ENCODE measurements around the gene ZFAND3. TPM values are rescaled to one million over a fixed set of nuclear protein-coding genes. Genes with fewer than 3 reads are reported as not detected.

Gene ZFAND3
- polyA plus RNA-seq, 1 donor (not counting 4 experiments of a cell fraction or from before 2014, with no cell fraction given): 19.6 TPM

GRCh38 chr6:38092465-38092864 lies 272.9 kb downstream of the ZFAND3 start:
- DNase-seq (ENCODE audit: low read depth, low spot score) (no peak), FAIRE-seq (no peak)
- Histone ChIP-seq H3K79me2 (ENCODE audit: control insufficient read depth, insufficient read depth, low read length) (peaks cover 6% of the 10 kb centered on the region), H3K4me1 (ENCODE audit: control insufficient read depth, extremely low read depth, insufficient read depth, low read length) (peaks cover 9% of the 10 kb centered on the region), H3K9ac (ENCODE audit: control insufficient read depth, extremely low read depth, insufficient read depth, low read length) (no peak overlapping the region), H2AFZ (ENCODE audit: control insufficient read depth, low read length) (no peak overlapping the region), H3K4me3 (ENCODE audit: control insufficient read depth in 2 of 3, extremely low read depth in 1 of 3, insufficient read depth in 2 of 3, low read depth in 1 of 3, low read length in 3 of 3) (no peak overlapping the region), H3K9me1 (ENCODE audit: control insufficient read depth, extremely low read depth, insufficient read depth, low read length) (no peaks in the 10 kb centered on the region), H3K27me3 (ENCODE audit: control insufficient read depth, extremely low read depth, insufficient read depth, low read length) (no peaks in the 10 kb centered on the region), H3K4me2 (ENCODE audit: control insufficient read depth, extremely low read depth, insufficient read depth, low read depth, low read length) (no peak overlapping the region), H3K36me3 (ENCODE audit: control insufficient read depth in 2 of 2, extremely low read depth in 1 of 2, insufficient read depth in 2 of 2, low read length in 2 of 2) (no peaks in the 10 kb centered on the region), H3K9me3 (ENCODE audit: control insufficient read depth, low read depth, low read length) (no peaks in the 10 kb centered on the region), H4K20me1 (ENCODE audit: control insufficient read depth, extremely low read depth, insufficient read depth, low read length) (no peaks in the 10 kb centered on the region), H3K27ac (ENCODE audit: control insufficient read depth, insufficient read depth, low read length) (no peak overlapping the region)
- dilution Hi-C loops (cut with MboI; ENCODE audit: extremely low pct_ligation_motif_present, low sequenced_read_pairs): no loop called here
- TF ChIP-seq EZH2 (IDR thresholded peaks at IDR 0.05; ENCODE audit: low read length): no peak

- H3K27me3 ChIP-seq (ENCODE audit: control insufficient read depth, extremely low read depth, insufficient read depth, low read length): no peaks in the 10 kb centered on the region
- no peaks in the 10 kb centered on the region for H3K36me3 ChIP-seq (ENCODE audit: control insufficient read depth in 2 of 2, extremely low read depth in 1 of 2, insufficient read depth in 2 of 2, low read length in 2 of 2)
- H3K4me3 ChIP-seq (ENCODE audit: control insufficient read depth in 2 of 3, extremely low read depth in 1 of 3, insufficient read depth in 2 of 3, low read depth in 1 of 3, low read length in 3 of 3): no peak overlapping the region
- H3K9ac ChIP-seq (ENCODE audit: control insufficient read depth, extremely low read depth, insufficient read depth, low read length): no peak overlapping the region
- DNase-seq (ENCODE audit: low read depth, low spot score) (no peak), FAIRE-seq (no peak)
- peaks cover 9% of the 10 kb centered on the region for H3K4me1 ChIP-seq (ENCODE audit: control insufficient read depth, extremely low read depth, insufficient read depth, low read length)
- H3K79me2 ChIP-seq (ENCODE audit: control insufficient read depth, insufficient read depth, low read length): peaks cover 6% of the 10 kb centered on the region
- no peak overlapping the region for H2AFZ ChIP-seq (ENCODE audit: control insufficient read depth, low read length)
- dilution Hi-C loops (cut with MboI; ENCODE audit: extremely low pct_ligation_motif_present, low sequenced_read_pairs): no loop called here
- no peaks in the 10 kb centered on the region for H3K9me3 ChIP-seq (ENCODE audit: control insufficient read depth, low read depth, low read length)
- H3K4me2 ChIP-seq (ENCODE audit: control insufficient read depth, extremely low read depth, insufficient read depth, low read depth, low read length): no peak overlapping the region
- no peak overlapping the region for H3K27ac ChIP-seq (ENCODE audit: control insufficient read depth, insufficient read depth, low read length)
- H3K9me1 ChIP-seq (ENCODE audit: control insufficient read depth, extremely low read depth, insufficient read depth, low read length): no peaks in the 10 kb centered on the region
- TF ChIP-seq EZH2 (IDR thresholded peaks at IDR 0.05; ENCODE audit: low read length) (no peak), CTCF (optimal IDR thresholded peaks at IDR 0.05 in 1 of 3, IDR thresholded peaks at IDR 0.05 in 1 of 3, conservative IDR thresholded peaks at IDR 0.05 in 1 of 3; ENCODE audit: extremely low read depth in 1 of 3, insufficient read depth in 2 of 3, low read length in 3 of 3) (no peak)
- no peaks in the 10 kb centered on the region for H4K20me1 ChIP-seq (ENCODE audit: control insufficient read depth, extremely low read depth, insufficient read depth, low read length)
Measured at GRCh38 chr6:38092964-38093363, 273.4 kb downstream of the ZFAND3 start.

GRCh38 chr6:38095054-38095453 lies 275.5 kb downstream of the ZFAND3 start:
- H3K4me1 ChIP-seq (ENCODE audit: control insufficient read depth, extremely low read depth, insufficient read depth, low read length): peaks cover 9% of the 10 kb centered on the region
- H3K27me3 ChIP-seq (ENCODE audit: control insufficient read depth, extremely low read depth, insufficient read depth, low read length): no peaks in the 10 kb centered on the region
- no peaks in the 10 kb centered on the region for H3K9me3 ChIP-seq (ENCODE audit: control insufficient read depth, low read depth, low read length)
- no peaks in the 10 kb centered on the region for H4K20me1 ChIP-seq (ENCODE audit: control insufficient read depth, extremely low read depth, insufficient read depth, low read length)
- H3K9ac ChIP-seq (ENCODE audit: control insufficient read depth, extremely low read depth, insufficient read depth, low read length): no peak overlapping the region
- TF ChIP-seq CTCF (optimal IDR thresholded peaks at IDR 0.05 in 1 of 3, IDR thresholded peaks at IDR 0.05 in 1 of 3, conservative IDR thresholded peaks at IDR 0.05 in 1 of 3; ENCODE audit: extremely low read depth in 1 of 3, insufficient read depth in 2 of 3, low read length in 3 of 3): no peak
- no peak for TF ChIP-seq EZH2 (IDR thresholded peaks at IDR 0.05; ENCODE audit: low read length)
- peaks cover 7% of the 10 kb centered on the region for H3K79me2 ChIP-seq (ENCODE audit: control insufficient read depth, insufficient read depth, low read length)
- no peak overlapping the region for H3K4me2 ChIP-seq (ENCODE audit: control insufficient read depth, extremely low read depth, insufficient read depth, low read depth, low read length)
- no peak overlapping the region for H2AFZ ChIP-seq (ENCODE audit: control insufficient read depth, low read length)
- H3K4me3 ChIP-seq (ENCODE audit: control insufficient read depth in 2 of 3, extremely low read depth in 1 of 3, insufficient read depth in 2 of 3, low read depth in 1 of 3, low read length in 3 of 3): no peak overlapping the region
- dilution Hi-C loops (cut with MboI; ENCODE audit: extremely low pct_ligation_motif_present, low sequenced_read_pairs): no loop called here
- H3K27ac ChIP-seq (ENCODE audit: control insufficient read depth, insufficient read depth, low read length): no peak overlapping the region
- FAIRE-seq (no peak), DNase-seq (ENCODE audit: low read depth, low spot score) (no peak)
- no peaks in the 10 kb centered on the region for H3K36me3 ChIP-seq (ENCODE audit: control insufficient read depth in 2 of 2, extremely low read depth in 1 of 2, insufficient read depth in 2 of 2, low read length in 2 of 2)
- H3K9me1 ChIP-seq (ENCODE audit: control insufficient read depth, extremely low read depth, insufficient read depth, low read length): no peaks in the 10 kb centered on the region

All from keratinocyte (primary cell).